Activated T-cell treated with anti-CD3 and anti-CD28 coated beads for 48 hours (primary cell): ENCODE measurements around the gene ABCF2.

Experiments
- DNase-seq: peaks from one replicate; pipeline ENCODE4 v3.0.0-alpha.2; 2020; ENCODE audit warnings: low read depth

Gene ABCF2

DNA sequence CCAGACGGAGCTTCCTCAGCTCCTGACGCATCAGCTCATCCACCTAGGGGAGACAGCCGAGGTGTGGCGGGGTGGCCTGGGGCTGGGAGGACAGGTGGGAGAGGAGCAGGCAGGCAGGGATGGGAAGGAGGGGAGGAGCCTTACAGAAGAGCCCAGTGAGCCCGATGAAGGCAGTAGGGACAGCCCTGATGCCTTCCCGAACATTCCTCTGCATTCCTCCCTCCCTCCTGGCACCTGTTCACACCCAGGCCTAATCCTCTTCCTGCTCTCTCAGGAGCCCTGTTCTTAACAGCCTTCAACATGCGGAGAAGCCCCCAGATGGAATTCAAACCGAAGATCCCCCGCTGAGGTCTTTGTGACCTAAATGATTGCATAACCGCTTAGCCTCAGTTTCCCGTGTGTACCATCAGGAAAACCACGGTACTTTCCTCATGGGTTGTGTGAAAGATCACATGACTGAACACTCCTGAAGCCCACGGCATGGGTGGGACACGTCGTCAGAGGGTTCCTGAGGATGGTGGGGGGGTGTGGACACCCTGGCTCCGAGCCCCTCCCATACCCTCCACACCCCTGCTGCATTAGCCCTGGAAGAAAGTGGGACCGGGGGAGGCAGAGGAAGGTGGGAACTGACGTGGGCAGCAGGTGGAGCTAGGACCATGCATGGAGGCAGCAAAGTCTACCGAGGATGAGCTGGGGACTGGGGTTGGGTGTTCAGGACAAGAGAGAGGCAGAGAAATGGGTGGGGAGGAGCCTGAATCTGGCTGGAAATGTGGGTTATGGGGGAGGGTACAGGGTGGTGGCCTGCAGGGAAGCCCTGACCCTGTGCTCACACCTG is 31.2 kb downstream of the ABCF2 start:
- no peak for DNase-seq

GRCh38 chr7:151194188-151194587 is 32.8 kb downstream of the ABCF2 start:
- no peak for DNase-seq

GRCh38 chr7:151193203-151193978 is 33.6 kb downstream of the ABCF2 start:
- no peak for DNase-seq

DNA sequence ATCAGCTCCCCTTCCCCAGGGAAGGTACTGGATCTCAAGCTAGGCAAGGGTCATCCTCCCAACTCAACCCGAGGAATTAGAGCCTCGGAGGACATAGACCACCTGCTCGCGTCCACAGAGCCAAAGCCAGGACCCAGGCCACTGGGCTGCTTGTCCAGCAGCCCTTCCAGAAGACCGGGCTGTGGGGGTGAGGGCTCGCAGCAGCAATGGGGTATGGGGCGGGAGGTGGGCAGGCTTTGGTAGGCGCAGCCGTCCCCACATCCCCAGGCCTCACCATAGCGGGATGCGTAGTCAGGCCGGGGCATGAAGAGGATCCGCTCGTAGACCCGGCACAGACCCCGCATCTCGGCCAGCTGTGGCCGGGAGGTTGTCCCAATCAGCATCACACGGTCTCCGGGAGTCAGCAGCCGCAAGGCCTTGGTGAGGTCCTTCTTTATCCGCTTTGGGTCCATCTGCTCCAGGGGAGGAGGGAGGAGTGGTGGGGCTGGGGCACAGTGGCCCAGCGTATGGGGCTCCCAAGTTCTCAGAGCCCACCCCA is 34.9 kb downstream of the ABCF2 start:
- DNase-seq, result no peak

- DNase-seq, result no peak
These were observed 35.5 kb downstream of the ABCF2 start for GRCh38 chr7:151191544-151191943.

DNA sequence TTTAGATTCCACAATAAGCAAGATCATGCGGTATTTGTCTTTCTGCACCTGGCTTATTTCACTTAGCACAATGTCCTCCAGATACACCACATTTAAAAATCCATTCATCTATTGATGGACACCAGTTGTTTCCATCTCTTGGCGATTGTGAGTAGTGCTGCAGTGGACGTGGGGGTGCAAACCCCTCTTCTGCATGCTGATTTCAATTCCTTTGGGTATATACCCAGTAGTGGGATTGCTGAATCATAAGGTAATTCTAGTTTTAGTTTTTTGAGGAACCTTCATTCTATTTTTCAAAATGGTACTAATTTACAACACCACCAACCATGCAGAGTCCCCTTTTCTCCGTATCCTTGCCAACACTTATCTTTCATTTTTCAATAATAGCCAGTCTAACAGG is 38.0 kb downstream of the ABCF2 start:
- DNase-seq, result no peak

- no peak for DNase-seq
These were observed 38.8 kb downstream of the ABCF2 start for GRCh38 chr7:151188252-151188542.

DNA sequence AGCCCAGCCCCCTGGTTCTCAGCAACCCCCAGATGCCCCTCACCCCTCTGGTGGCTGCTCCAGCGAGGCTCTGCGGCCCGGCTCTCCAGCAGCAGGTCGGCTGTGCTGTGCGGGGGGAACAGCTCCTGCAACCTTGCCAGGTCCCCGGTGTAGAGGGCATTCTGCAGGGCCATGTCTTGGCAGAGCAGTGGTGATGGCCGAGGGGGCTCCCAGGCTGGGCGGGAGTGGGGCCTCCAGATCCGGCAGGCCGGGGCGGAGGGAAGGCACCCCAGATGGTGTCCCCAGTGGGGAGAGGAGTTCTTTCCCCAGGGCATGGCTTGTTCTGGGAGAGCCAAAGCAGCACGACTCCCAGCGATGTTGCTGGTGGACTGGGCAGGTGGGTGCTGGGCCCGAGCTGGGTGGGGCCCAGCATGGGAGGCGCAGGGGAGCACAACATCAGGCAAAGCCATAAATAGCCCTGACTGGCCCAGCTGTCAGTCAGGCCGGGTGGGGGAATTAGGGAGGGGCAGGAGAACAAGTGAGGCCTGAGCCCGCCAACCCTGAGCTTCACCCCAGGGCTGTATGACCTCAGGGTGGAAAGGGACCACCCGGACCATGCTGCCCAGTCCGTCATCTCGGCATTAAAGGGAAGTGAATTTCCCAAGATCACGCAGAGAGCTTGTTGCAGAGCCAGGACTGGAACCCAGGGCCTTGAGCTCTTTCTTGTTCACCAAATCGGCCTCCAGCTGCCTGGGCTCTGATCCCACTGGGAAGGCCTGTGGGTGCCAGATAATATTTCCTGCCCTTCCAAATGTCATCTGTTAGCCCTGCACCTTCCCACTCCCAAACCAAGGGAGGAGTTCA is 39.4 kb downstream of the ABCF2 start:
- DNase-seq, result no peak

- no peak for DNase-seq
These were observed 40.2 kb downstream of the ABCF2 start, which contains the start of gene ASB10 for GRCh38 chr7:151186640-151187408. Gene ASB10, minus strand, starts transcription at chr7:151187250. Its CDS starts 120 bp downstream, at chr7:151187130.

- no peak for DNase-seq
These were observed 41.0 kb downstream of the ABCF2 start for GRCh38 chr7:151185762-151186639.

DNA sequence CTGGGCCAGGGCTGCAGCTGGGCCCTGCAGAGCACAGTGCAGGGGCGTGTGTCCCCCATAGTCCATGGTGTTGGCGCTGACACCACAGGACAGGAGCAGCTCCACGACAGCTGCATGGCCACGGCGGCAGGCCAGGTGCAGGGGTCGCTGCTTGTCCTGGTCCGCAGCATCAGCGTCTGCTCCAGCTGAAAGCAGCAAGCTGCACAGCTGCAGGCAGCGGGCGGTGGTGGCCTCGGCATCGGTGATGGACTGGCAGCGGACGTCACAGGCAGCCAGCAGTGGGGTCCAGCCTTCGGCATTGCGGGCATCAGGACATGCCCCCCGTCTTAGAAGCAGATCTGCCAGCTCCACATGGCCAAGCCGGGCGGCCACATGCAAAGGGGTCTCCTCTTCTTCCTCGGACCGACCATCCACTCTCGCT is 46.0 kb downstream of the ABCF2 start:
- no peak for DNase-seq

- DNase-seq, result no peak
These were observed 47.1 kb downstream of the ABCF2 start for GRCh38 chr7:151179946-151180345.

DNA sequence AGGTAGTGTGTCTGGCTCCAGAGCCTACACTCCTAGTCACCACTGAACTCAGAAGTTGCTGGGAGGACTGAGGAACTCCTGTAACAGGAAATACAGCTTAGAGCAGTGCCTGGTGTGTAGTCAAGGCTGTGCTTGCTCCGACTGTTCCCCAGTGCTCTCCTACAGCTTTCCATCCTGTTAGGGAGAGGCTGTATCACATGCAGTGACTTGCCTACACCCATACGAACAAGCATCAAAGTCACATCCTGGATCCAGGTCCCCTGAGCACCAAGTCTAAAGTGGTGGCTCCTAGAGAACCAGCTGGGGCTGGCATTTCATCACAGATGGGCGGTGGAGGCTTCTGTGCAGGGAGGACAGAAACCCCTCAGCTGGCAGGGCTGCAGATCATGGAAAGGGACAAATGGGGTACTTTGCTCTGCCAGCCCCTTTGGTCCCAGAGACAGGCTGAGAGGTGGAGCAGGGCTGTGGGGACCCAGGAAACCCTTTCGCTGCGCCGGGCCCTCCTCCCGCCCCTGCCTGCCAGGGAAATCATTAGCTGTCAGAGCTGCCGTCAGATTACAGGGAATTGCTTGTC is 47.6 kb downstream of the ABCF2 start:
- DNase-seq, result no peak

DNA sequence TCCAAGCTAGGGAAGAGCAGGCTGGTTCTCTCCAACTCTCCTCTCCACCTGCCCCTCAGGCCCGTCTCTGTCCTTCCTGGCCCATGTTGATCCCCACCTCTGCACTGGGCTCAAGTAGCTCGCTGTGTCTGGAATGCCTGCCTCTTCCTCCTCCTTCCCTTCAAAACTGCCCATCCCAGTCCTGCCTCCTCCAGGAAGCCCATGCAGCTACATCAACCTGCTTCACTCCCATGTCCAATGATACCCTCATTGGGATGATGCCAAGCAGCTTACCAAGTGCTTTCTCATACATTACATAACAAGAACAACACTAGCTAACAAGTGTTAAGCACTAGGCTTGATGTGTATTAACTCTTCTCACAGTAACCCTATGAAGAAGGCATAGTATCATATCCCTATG is 48.2 kb downstream of the ABCF2 start:
- DNase-seq, result no peak

- no peak for DNase-seq
These were observed 48.8 kb downstream of the ABCF2 start for GRCh38 chr7:151178236-151178635.

- no peak for DNase-seq
These were observed 49.7 kb downstream of the ABCF2 start for GRCh38 chr7:151177310-151177709.

DNA sequence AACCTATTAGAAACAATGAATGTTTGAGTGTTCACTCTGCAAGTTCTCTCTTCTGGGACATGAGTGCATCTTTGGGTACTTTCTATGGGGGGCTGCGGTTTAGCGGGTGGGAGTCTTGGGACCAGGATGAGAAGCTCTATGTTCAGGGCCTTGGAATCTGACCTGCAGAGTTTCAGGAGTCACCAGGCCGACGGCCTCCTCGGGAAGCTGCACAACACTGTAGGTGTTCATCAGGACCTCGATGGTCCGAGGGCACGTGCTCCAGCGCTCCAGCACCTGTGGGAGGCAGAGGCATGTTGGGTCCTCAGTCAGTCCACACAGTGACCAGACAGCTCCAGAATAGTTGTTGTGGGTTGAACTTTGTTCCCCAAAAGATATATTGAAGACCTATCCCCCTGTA is 50.6 kb downstream of the ABCF2 start:
- no peak for DNase-seq

DNA sequence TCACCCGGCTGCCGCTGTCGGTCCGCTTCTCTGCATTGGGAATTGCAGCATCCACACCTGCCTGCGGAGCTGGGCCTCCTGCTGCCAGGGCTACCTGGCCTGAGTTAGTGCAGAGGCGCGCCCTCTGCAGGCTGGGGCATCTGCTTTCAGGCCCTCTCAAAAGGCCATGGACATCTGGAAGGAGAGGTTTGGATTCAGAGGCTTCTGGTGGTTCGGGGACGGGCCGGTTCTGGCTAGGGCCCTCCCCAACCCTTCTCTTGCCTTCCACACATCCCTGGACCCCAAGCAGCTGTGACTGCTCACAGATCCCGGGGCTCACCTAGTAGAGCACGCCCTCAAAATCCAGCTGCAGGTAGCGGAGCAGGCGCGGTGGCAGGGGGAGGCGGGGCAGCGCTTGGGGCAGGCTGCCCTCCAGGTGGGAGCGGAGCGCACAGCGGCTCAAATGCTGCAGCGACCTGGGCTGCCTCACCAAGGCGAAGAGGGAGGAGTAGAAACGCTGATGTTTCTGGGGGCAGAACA is 51.2 kb downstream of the ABCF2 start:
- DNase-seq, result no peak

- no peak for DNase-seq
These were observed 51.8 kb downstream of the ABCF2 start for GRCh38 chr7:151175047-151175792.
